Fibroblast of pulmonary artery (primary cell): ENCODE data around the gene POLN.
A peak's percentile ranks its signal among the peaks of the same experiment; 100 is the strongest.

Experiments used
- DNase-seq: peaks from one replicate; pipeline ENCODE4 v3.0.0-alpha.2; 2010; ENCODE audit warnings: low read depth
- H3K4me3 ChIP-seq: replicated peaks from 2 replicates; pipeline ENCODE4 v1.5.1; 2011; ENCODE audit warnings: low read depth, mild to moderate bottlenecking, control low read depth, low read length, moderate library complexity
- TF ChIP-seq, protein P1 (sequence below): IDR thresholded peaks from 2 replicates; pipeline ENCODE4 v1.5.1; 2011; ENCODE audit warnings: mild to moderate bottlenecking, control low read depth, low read length, inconsistent platforms; ENCODE audit errors: missing control alignments

The POLN gene

DNA sequence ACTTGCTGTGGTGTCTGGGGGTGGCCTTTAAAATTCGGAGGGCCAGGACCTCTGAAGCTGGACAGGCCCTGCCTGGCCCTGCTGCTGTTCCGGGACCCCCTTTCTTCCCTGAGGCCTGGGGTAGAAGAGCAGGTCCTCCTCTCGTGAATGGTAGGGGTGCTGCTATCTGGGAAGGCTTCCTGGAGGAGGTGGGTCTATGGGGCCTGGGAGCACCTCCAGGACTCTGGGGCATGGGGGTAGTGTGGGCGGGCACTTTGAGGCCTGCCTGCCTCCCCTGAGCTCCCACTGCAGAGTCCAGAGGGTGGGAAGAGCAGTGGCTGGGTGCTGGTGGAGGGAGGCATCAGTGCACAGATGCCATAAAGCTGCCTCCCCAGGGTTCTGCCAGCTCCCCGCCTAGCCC is 24.9 kb upstream of the POLN start:
- no peak overlapping the region for H3K4me3 ChIP-seq
- TF ChIP-seq, protein P1, sequence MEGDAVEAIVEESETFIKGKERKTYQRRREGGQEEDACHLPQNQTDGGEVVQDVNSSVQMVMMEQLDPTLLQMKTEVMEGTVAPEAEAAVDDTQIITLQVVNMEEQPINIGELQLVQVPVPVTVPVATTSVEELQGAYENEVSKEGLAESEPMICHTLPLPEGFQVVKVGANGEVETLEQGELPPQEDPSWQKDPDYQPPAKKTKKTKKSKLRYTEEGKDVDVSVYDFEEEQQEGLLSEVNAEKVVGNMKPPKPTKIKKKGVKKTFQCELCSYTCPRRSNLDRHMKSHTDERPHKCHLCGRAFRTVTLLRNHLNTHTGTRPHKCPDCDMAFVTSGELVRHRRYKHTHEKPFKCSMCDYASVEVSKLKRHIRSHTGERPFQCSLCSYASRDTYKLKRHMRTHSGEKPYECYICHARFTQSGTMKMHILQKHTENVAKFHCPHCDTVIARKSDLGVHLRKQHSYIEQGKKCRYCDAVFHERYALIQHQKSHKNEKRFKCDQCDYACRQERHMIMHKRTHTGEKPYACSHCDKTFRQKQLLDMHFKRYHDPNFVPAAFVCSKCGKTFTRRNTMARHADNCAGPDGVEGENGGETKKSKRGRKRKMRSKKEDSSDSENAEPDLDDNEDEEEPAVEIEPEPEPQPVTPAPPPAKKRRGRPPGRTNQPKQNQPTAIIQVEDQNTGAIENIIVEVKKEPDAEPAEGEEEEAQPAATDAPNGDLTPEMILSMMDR = no peak
- DNase-seq = no peak

DNA sequence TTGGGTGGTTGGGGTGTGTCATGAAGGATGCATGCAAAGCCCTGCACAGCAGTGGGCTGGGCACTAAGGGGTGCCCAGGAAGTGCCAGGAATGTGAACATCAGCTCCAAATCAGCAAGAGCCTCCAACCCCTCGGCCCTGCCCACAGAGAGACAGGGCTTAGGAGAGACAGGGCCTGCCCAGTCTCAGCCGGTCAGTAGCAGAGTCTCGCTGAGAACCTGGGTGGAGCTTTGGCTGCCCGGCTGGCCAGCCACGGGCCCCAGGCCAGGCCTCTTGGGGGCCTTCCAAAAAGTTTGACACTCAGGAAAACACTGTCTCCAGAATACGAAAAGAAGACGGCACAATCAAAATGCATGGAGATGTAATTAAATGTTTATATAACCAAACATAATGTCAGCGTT is 24.3 kb upstream of the POLN start:
- TF ChIP-seq, protein P1 = no peak
- DNase-seq = peak; percentile 68
- no peak overlapping the region for H3K4me3 ChIP-seq

DNA sequence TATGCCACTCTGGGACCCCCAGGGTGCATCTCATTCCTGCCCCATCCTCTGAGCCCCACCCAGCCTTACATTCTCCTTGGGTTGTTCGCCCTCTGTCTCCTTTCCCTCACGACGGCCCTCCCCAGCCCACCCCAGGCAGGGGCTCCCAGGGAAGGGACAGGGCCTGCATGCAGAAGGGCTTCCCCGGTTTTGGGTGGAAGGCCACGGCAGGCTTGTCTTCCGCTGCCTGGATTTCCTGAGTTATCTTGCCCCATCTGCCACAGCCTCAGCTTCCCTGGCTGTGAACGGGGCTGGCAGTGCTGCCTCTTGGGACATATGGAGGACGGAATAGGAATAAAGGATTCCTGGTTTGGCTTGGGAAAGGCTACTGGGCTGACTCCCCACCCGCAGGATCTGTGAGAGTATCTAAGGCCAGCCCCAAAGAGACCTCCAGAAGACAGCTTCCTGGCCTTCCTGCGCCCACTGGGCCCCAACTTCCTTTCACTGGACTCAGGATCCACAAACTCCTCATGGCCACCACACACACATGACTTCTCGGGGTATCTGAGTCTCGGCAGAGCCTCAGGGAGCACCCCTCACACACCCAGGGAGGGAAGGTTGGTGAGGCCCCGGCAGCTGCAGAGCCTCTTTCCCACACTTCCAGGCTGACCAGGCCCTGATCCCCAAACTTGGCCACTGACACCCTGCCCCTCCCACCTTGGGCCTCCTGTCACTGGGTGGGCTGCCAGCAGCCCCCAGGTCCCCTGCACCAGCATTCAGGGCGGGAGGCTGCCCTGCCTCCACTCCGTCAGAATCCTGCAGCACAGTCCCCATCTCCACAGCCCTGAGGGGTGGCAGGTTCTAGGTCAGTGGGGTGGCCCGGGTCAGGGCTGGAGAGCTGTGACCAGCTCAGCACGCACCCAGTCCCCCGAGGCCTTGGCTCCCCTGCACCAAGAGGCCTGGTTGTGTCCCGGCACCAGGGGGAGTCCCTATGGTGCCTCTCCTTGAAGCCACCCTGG is 23.5 kb upstream of the POLN start:
- H3K4me3 ChIP-seq = no peak overlapping the region
- TF ChIP-seq, protein P1 = no peak
- no peak for DNase-seq

DNA sequence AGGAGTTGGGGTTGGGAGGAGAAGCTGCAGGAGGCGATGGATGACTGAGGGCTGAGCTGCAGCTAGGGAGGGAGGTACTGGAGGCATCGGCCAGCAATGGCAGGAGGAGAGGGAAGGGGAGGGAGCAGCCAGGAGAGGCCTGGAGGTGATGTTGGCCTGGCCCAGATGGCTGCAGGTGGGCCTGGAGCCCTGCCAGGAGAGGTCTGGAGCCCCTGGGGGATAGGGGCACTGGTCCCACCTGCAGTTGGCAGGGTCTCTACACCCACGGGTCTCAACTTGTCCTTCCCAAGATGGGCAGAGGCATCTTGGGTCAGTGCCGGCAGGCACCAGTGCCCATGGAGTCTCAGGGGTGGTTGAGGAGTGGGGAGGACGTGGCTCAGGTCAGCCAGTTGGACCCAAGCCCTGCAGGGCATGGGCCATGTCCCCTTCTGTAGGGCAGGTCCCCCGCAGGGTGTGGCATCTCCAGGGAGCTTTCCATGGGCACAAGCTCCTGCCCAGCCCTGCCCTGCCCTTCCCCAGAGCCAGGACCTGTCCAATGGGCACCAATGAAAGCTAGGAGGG is 22.6 kb upstream of the POLN start:
- no peak for DNase-seq
- TF ChIP-seq, protein P1 = no peak
- H3K4me3 ChIP-seq = no peak overlapping the region

DNA sequence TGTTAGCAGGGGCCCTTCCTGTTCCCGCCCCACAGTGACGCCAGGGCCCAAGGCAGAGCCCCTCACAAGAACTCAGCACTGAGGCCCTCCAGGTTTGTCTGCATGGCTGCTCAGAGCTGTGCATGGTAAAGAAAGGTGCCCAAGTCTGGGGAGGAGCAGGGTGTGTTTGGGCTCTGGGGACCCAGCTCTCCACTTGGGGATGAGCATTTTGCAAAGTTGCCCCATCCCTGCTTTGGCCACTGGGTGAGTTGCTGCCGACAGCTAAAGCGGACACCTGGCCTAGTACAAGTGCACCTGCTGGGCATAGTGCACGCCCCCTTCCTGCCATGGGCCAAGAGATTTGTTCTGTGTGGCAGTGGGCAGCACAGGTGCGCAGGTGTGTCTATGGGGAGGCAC is 22.0 kb upstream of the POLN start:
- TF ChIP-seq, protein P1 = no peak
- no peak overlapping the region for H3K4me3 ChIP-seq
- DNase-seq = no peak

DNA sequence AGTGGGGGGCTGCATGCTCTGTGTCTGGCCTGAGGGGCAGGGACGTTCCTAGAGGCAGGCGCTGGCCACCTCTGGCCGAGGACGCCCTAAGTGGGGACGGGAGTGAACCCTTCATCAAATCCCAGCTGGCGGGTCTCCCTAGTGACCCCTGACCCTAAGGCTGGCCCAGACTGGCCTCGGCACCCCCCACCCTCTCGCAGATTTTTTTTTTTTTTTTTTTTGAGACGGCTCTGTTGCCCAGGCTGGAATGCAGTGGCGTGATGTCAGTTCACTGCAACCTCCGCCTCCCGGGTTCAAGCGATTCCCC is 21.0 kb upstream of the POLN start:
- peak overlapping the region; percentile 61 for H3K4me3 ChIP-seq
- DNase-seq = no peak
- TF ChIP-seq, protein P1 = no peak
